Natural killer cell (primary cell): ENCODE data around the gene FNTB. TPM values are rescaled to one million over a fixed set of nuclear protein-coding genes. Genes with fewer than 3 reads are reported as not detected.

Experiments used
- ATAC-seq, 3 donors: fragments of 150-1000 bp in 2 of 3; fragments of 200-7000 bp in 1 of 3; cut with Tn5 transposase; 1 replicate in 1 of 3; 2 replicates in 2 of 3; pipeline ENCODE4 v1.10.0; 2021; ENCODE audit warnings: mild to moderate bottlenecking in 2 of 3, moderate library complexity in 2 of 3
- DNase-seq, 2 donors: peaks; one replicate each; pipeline versions ENCODE4 v3.0.0 to v3.0.0-alpha.2; 2013 to 2021; ENCODE audit warnings: mixed read lengths in 1 of 2
- H3K27ac ChIP-seq: one replicate; pipeline ENCODE4 v1.5.1; 2013; ENCODE audit warnings: mild to moderate bottlenecking, low read length
- H3K27me3 ChIP-seq: one replicate; pipeline ENCODE4 v1.6.1; 2013; ENCODE audit warnings: low read length; ENCODE audit not compliant: control insufficient read depth, insufficient read depth
- H3K36me3 ChIP-seq: one replicate; pipeline ENCODE4 v1.6.1; 2013; ENCODE audit warnings: low read length; ENCODE audit not compliant: control insufficient read depth, insufficient read depth
- H3K4me1 ChIP-seq: one replicate; pipeline ENCODE4 v1.6.1; 2013; ENCODE audit warnings: low read length; ENCODE audit not compliant: control insufficient read depth, insufficient read depth
- H3K4me3 ChIP-seq: one replicate; pipeline ENCODE4 v1.5.1; 2013; ENCODE audit warnings: low read length
- H3K9me3 ChIP-seq: one replicate; pipeline ENCODE4 v1.6.1; 2013; ENCODE audit warnings: low read length; ENCODE audit not compliant: control insufficient read depth, insufficient read depth
- H3K27ac Mint-ChIP-seq, 2 donors: one replicate each; pipeline ENCODE4 v1.8.0; 2022; ENCODE audit warnings: mild to moderate bottlenecking in 2 of 2, mixed read lengths in 2 of 2, moderate library complexity in 1 of 2
- H3K27me3 Mint-ChIP-seq, 2 donors: one replicate each; pipeline ENCODE4 v1.8.0; 2022; ENCODE audit warnings: low read depth in 2 of 2, mixed read lengths in 2 of 2
- H3K36me3 Mint-ChIP-seq: one replicate; pipeline ENCODE4 v1.8.0; 2022; ENCODE audit warnings: mixed read lengths
- H3K4me1 Mint-ChIP-seq, 2 donors: one replicate each; pipeline ENCODE4 v1.8.0; 2022; ENCODE audit warnings: mixed read lengths in 2 of 2
- H3K4me3 Mint-ChIP-seq: one replicate; pipeline ENCODE4 v1.8.0; 2022; ENCODE audit warnings: mild to moderate bottlenecking, moderate library complexity, mixed read lengths
- H3K9me3 Mint-ChIP-seq, 2 donors: one replicate each; pipeline ENCODE4 v1.8.0; 2022; ENCODE audit warnings: mixed read lengths in 2 of 2
- CTCF ChIP-seq: fragments of 200-600 bp; IDR thresholded peaks from one replicate; pipeline ENCODE4 v1.8.0; 2022; ENCODE audit warnings: antibody characterized with exemption
- WGBS: methylation state at CpG from one replicate; pipeline ENCODE4 v1.1.7; 2013; ENCODE audit warnings: missing lambda C conversion rate; ENCODE audit not compliant: insufficient coverage; 5-methylcytosine and 5-hydroxymethylcytosine counted together
- intact Hi-C: fragments of 100-400 bp; cut with micrococcal nuclease; formaldehyde crosslinking; loops from one replicate; pipeline ENCODE4 v1.14.2; 2022
- total RNA-seq, 4 donors: library from RNA; stranded (reverse); fragments of 120-200 nt in 1 of 4; gene quantifications; one replicate each; pipeline versions ENCODE4 v1.2.3 to v1.2.4, GENCODE V29; 2013 to 2022

The FNTB gene
- total RNA-seq, 3 donors from 2014 or later (not counting 1 experiment from before 2014, with no cell fraction given): 4.0 to 8.7 (median 8.4) TPM

- 96% methylated on average over 11 of the region's 12 CpGs for WGBS
- ATAC-seq (no peak), DNase-seq (no peak)
- intact Hi-C loops: no loop called here
- H3K4me3 Mint-ChIP-seq: no peak overlapping the region
- H3K4me1 Mint-ChIP-seq: peaks cover 23 to 51% of the 10 kb centered on the region in 2 donors
- H3K27me3 ChIP-seq: no peaks in the 10 kb centered on the region
- H3K36me3 ChIP-seq: peaks cover 5% of the 10 kb centered on the region
- no peak overlapping the region for H3K27ac Mint-ChIP-seq
- H3K36me3 Mint-ChIP-seq: no peaks in the 10 kb centered on the region
- no peak overlapping the region for H3K27ac ChIP-seq
- H3K9me3 ChIP-seq: no peaks in the 10 kb centered on the region
- H3K4me1 ChIP-seq: peaks cover 14% of the 10 kb centered on the region
- H3K9me3 Mint-ChIP-seq: no peaks in the 10 kb centered on the region
- no peak for TF ChIP-seq CTCF
- H3K4me3 ChIP-seq: no peak overlapping the region
- H3K27me3 Mint-ChIP-seq: no peaks in the 10 kb centered on the region
Observed at GRCh38 chr14:64945431-64946178, 41.1 kb upstream of the FNTB start.

- Histone ChIP-seq H3K27ac (no peak overlapping the region), H3K4me3 (no peak overlapping the region), H3K36me3 (peaks cover 3% of the 10 kb centered on the region), H3K27me3 (no peaks in the 10 kb centered on the region), H3K4me1 (peaks cover 14% of the 10 kb centered on the region), H3K9me3 (no peaks in the 10 kb centered on the region)
- H3K4me3 Mint-ChIP-seq: no peak overlapping the region
- peak overlapping the region in 1 of 2 donors; percentile 27 for H3K27ac Mint-ChIP-seq
- H3K9me3 Mint-ChIP-seq: no peaks in the 10 kb centered on the region
- DNase-seq: no peak
- H3K27me3 Mint-ChIP-seq: no peaks in the 10 kb centered on the region
- ATAC-seq: no peak
- peaks cover 23 to 46% of the 10 kb centered on the region in 2 donors for H3K4me1 Mint-ChIP-seq
- no peaks in the 10 kb centered on the region for H3K36me3 Mint-ChIP-seq
- TF ChIP-seq CTCF: no peak
- intact Hi-C loops: no loop called here
- 73% methylated on average over 6 of the region's 6 CpGs for WGBS
Observed at GRCh38 chr14:64946310-64947045, 40.2 kb upstream of the FNTB start.

GRCh38 chr14:64947710-64948611 lies 38.7 kb upstream of the FNTB start:
- DNase-seq (no peak), ATAC-seq (no peak)
- H3K27me3 Mint-ChIP-seq: no peaks in the 10 kb centered on the region
- H3K4me1 Mint-ChIP-seq: peaks cover 27 to 45% of the 10 kb centered on the region in 2 donors
- no peaks in the 10 kb centered on the region for H3K9me3 Mint-ChIP-seq
- TF ChIP-seq CTCF: no peak
- Histone ChIP-seq H3K4me3 (no peak overlapping the region), H3K4me1 (peaks cover 14% of the 10 kb centered on the region), H3K27ac (no peak overlapping the region), H3K9me3 (no peaks in the 10 kb centered on the region), H3K27me3 (no peaks in the 10 kb centered on the region), H3K36me3 (peaks cover 3% of the 10 kb centered on the region)
- no peak overlapping the region for H3K27ac Mint-ChIP-seq
- H3K36me3 Mint-ChIP-seq: no peaks in the 10 kb centered on the region
- WGBS: 93% methylated on average over 27 of the region's 28 CpGs
- no peak overlapping the region for H3K4me3 Mint-ChIP-seq
- intact Hi-C loops: no loop called here
